SU-DHL-6 (cell line): ENCODE data around the gene EPHB3.

ENCODE experiments used
- H2AFZ ChIP-seq: fragments of 200-600 bp; sonication (generic); 2 replicates; pipeline ENCODE4 v1.6.1; 2014; ENCODE audit warnings: low read depth, mild to moderate bottlenecking, moderate library complexity, mixed read lengths, antibody characterized with exemption, low read length; ENCODE audit not compliant: severe bottlenecking
- H3F3A ChIP-seq: fragments of 200-600 bp; shearing (Covaris generic); 2 replicates; pipeline ENCODE4 v1.6.0; 2016; ENCODE audit warnings: antibody characterized with exemption, mild to moderate bottlenecking; ENCODE audit not compliant: insufficient read depth
- H3K27ac ChIP-seq: fragments of 200-600 bp; sonication (generic); 2 replicates; pipeline ENCODE4 v1.5.1; 2016; ENCODE audit warnings: low read depth, mild to moderate bottlenecking, low read length, moderate library complexity, mixed read lengths
- H3K27me3 ChIP-seq: fragments of 200-600 bp; sonication (generic), shearing (Covaris generic); 2 replicates; pipeline ENCODE4 v1.6.0; 2014; ENCODE audit warnings: mild to moderate bottlenecking, low read length
- H3K36me3 ChIP-seq: fragments of 200-600 bp; sonication (generic); 2 replicates; pipeline ENCODE4 v1.6.1; 2014; ENCODE audit warnings: mild to moderate bottlenecking, low read length, mixed read lengths
- H3K4me2 ChIP-seq: fragments of 300-600, 200-600 bp; shearing (Covaris generic), sonication (generic); 2 replicates; pipeline ENCODE4 v1.6.0; 2014; ENCODE audit warnings: low read length, low read depth, mild to moderate bottlenecking; ENCODE audit not compliant: poor library complexity, severe bottlenecking
- H3K4me3 ChIP-seq: fragments of 200-600 bp; sonication (generic); 2 replicates; pipeline ENCODE4 v1.5.1; 2014; ENCODE audit warnings: antibody characterized with exemption, low read length, mild to moderate bottlenecking, mixed read lengths; ENCODE audit not compliant: insufficient read depth, poor library complexity, severe bottlenecking
- H3K79me2 ChIP-seq: fragments of 200-600 bp; sonication (generic); 2 replicates; pipeline ENCODE4 v1.6.1; 2014; ENCODE audit warnings: mild to moderate bottlenecking, low read length, moderate library complexity; ENCODE audit not compliant: insufficient read depth
- H3K9ac ChIP-seq: fragments of 200-600 bp; sonication (generic); 2 replicates; pipeline ENCODE4 v1.7.0; 2014; ENCODE audit warnings: mild to moderate bottlenecking, low read length
- H3K9me2 ChIP-seq: fragments of 200-600 bp; sonication (generic); replicated peaks from 2 replicates; pipeline ENCODE4 v1.6.1; 2014; ENCODE audit warnings: low read length; ENCODE audit not compliant: insufficient read depth
- H3K9me3 ChIP-seq: fragments of 200-600 bp; sonication (generic); 2 replicates; pipeline ENCODE4 v1.6.1; 2014; ENCODE audit warnings: low read length, mixed read lengths; ENCODE audit not compliant: insufficient read depth
- H4K20me1 ChIP-seq: fragments of 200-600 bp; sonication (generic); 2 replicates; pipeline ENCODE4 v1.6.1; 2014; ENCODE audit warnings: low read depth, mild to moderate bottlenecking, antibody characterized with exemption, low read length, moderate library complexity, mixed read lengths
- CTCF ChIP-seq: fragments of 200-600 bp; sonication (generic); IDR thresholded peaks from one replicate; pipeline ENCODE4 v1.5.1; 2017; ENCODE audit warnings: antibody characterized with exemption, mild to moderate bottlenecking, low read length, moderate library complexity; ENCODE audit not compliant: insufficient read depth, poor library complexity, severe bottlenecking
- EZH2phosphoT487 ChIP-seq: fragments of 200-600 bp; sonication (generic), shearing (Covaris generic); conservative IDR thresholded peaks from 2 replicates; pipeline ENCODE4 v1.6.1; 2018; ENCODE audit warnings: mild to moderate bottlenecking, antibody characterized with exemption, low read length, moderate library complexity, mixed read lengths

Gene EPHB3

GRCh38 chr3:184593220-184593927, 31.8 kb downstream of the EPHB3 start:
- no peaks in the 10 kb centered on the region for H3K9me3 ChIP-seq
- H3K4me3 ChIP-seq, result no peak overlapping the region
- no peaks in the 10 kb centered on the region for H3K27me3 ChIP-seq
- no peaks in the 10 kb centered on the region for H3K79me2 ChIP-seq
- H3K9ac ChIP-seq, result no peak overlapping the region
- H3K36me3 ChIP-seq, result no peaks in the 10 kb centered on the region
- no peaks in the 10 kb centered on the region for H4K20me1 ChIP-seq
- H3F3A ChIP-seq, result no peaks in the 10 kb centered on the region
- H3K27ac ChIP-seq, result no peak overlapping the region
- H3K9me2 ChIP-seq, result no peaks in the 10 kb centered on the region
- no peak overlapping the region for H3K4me2 ChIP-seq
- no peak overlapping the region for H2AFZ ChIP-seq
- TF ChIP-seq EZH2phosphoT487, result no peak
- TF ChIP-seq CTCF, result no peak

GRCh38 chr3:184593928-184594303, 32.3 kb downstream of the EPHB3 start:
- no peaks in the 10 kb centered on the region for H4K20me1 ChIP-seq
- no peaks in the 10 kb centered on the region for H3K36me3 ChIP-seq
- no peak overlapping the region for H2AFZ ChIP-seq
- no peaks in the 10 kb centered on the region for H3K79me2 ChIP-seq
- no peak overlapping the region for H3K4me3 ChIP-seq
- no peak overlapping the region for H3K27ac ChIP-seq
- TF ChIP-seq EZH2phosphoT487, result no peak
- H3K27me3 ChIP-seq, result no peaks in the 10 kb centered on the region
- no peak overlapping the region for H3K9ac ChIP-seq
- H3K4me2 ChIP-seq, result no peak overlapping the region
- no peaks in the 10 kb centered on the region for H3F3A ChIP-seq
- H3K9me3 ChIP-seq, result no peaks in the 10 kb centered on the region
- H3K9me2 ChIP-seq, result no peaks in the 10 kb centered on the region

DNA sequence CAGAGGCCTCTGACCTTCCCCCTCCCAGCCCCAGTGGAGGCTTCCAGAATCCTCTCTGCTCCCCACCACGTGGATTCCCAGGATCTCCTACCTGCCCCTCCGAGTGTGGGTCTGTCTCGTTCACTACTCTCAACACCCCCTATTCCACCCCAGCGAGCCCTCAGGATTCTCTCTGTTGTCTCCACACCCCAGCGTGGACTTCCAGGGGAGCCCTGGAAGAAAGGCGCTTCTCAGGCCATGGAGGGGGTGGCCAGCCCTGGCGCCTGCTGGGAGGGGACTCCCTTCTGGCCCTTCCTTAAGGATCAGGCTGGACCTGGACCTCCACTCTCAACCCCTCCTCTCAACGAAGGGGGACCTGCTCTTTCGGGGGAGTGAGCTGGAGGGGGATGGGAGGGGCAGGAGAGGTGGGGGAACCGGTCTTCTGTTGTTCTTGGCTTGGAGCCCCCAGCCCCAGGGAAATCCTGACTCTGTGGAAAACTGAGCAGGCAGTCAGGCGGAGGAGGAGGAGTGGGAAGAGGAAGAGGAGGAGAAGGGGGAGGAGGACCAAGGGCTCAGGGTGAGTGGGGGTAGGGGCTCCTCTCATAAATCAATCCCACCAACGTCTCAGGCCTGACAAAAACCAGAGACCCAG, 32.9 kb downstream of the EPHB3 start:
- no peaks in the 10 kb centered on the region for H3F3A ChIP-seq
- H3K9ac ChIP-seq, result no peak overlapping the region
- H3K9me2 ChIP-seq, result no peaks in the 10 kb centered on the region
- no peak overlapping the region for H2AFZ ChIP-seq
- H4K20me1 ChIP-seq, result no peaks in the 10 kb centered on the region
- no peaks in the 10 kb centered on the region for H3K79me2 ChIP-seq
- no peak overlapping the region for H3K4me2 ChIP-seq
- no peaks in the 10 kb centered on the region for H3K36me3 ChIP-seq
- no peak overlapping the region for H3K4me3 ChIP-seq
- TF ChIP-seq EZH2phosphoT487 (no peak), CTCF (no peak)
- no peaks in the 10 kb centered on the region for H3K9me3 ChIP-seq
- no peaks in the 10 kb centered on the region for H3K27me3 ChIP-seq
- H3K27ac ChIP-seq, result no peak overlapping the region

- H3K9me3 ChIP-seq, result no peaks in the 10 kb centered on the region
- H3K4me2 ChIP-seq, result no peak overlapping the region
These were observed 34.1 kb downstream of the EPHB3 start for GRCh38 chr3:184595726-184596125.

More at GRCh38 chr3:184595726-184596125, 34.1 kb downstream of the EPHB3 start:
- no peaks in the 10 kb centered on the region for H4K20me1 ChIP-seq
- no peaks in the 10 kb centered on the region for H3K36me3 ChIP-seq
- no peak overlapping the region for H2AFZ ChIP-seq
- no peaks in the 10 kb centered on the region for H3K9me2 ChIP-seq
- H3K4me3 ChIP-seq, result no peak overlapping the region
- no peak overlapping the region for H3K9ac ChIP-seq
- no peak for TF ChIP-seq EZH2phosphoT487
- H3K27ac ChIP-seq, result no peak overlapping the region
- H3K79me2 ChIP-seq, result no peaks in the 10 kb centered on the region
- H3K27me3 ChIP-seq, result no peaks in the 10 kb centered on the region
- no peaks in the 10 kb centered on the region for H3F3A ChIP-seq
